Keratinocyte (primary cell): ENCODE data around the gene CHCHD10. TPM values are rescaled to one million over a fixed set of nuclear protein-coding genes. Genes with fewer than 3 reads are reported as not detected.

Source experiments
- DNase-seq: peaks from one replicate; pipeline ENCODE4 v3.0.0-alpha.2; 2011; ENCODE audit warnings: low read depth, missing footprints, low spot score
- FAIRE-seq: peaks from 2 replicates; lab custom pipeline; 2011; peaks lifted over from hg19 to GRCh38; lab: Jason Lieb, UNC
- H2AFZ ChIP-seq: 2 replicates; pipeline ENCODE4 v1.6.0; 2012; ENCODE audit warnings: low read length, control low read depth, inconsistent platforms; ENCODE audit not compliant: control insufficient read depth
- H3K27ac ChIP-seq: 2 replicates; pipeline ENCODE4 v1.5.1; 2011; ENCODE audit warnings: low read length; ENCODE audit not compliant: control insufficient read depth, insufficient read depth
- H3K27me3 ChIP-seq: 3 replicates; pipeline ENCODE4 v1.6.0; 2011; ENCODE audit warnings: low read length; ENCODE audit not compliant: control insufficient read depth, insufficient read depth; ENCODE audit errors: extremely low read depth
- H3K36me3 ChIP-seq, 2 experiments: 2 replicates in 1 of 2; 3 replicates in 1 of 2; pipeline ENCODE4 v1.5.1; 2011; ENCODE audit warnings: low read length in 2 of 2, mild to moderate bottlenecking in 1 of 2; ENCODE audit not compliant: control insufficient read depth in 2 of 2, insufficient read depth in 2 of 2; ENCODE audit errors: extremely low read depth in 1 of 2
- H3K4me1 ChIP-seq: 3 replicates; pipeline ENCODE4 v1.5.1; 2011; ENCODE audit warnings: low read length; ENCODE audit not compliant: control insufficient read depth, insufficient read depth; ENCODE audit errors: extremely low read depth
- H3K4me2 ChIP-seq: 3 replicates; pipeline ENCODE4 v1.6.0; 2011; ENCODE audit warnings: low read depth, low read length; ENCODE audit not compliant: control insufficient read depth, insufficient read depth; ENCODE audit errors: extremely low read depth
- H3K4me3 ChIP-seq, 3 experiments: fragments of 200-600 bp in 1 of 3; sonication (generic) in 1 of 3; 2 replicates in 2 of 3; 3 replicates in 1 of 3; pipeline ENCODE4 v1.5.1; 2011 to 2016; ENCODE audit warnings: low read length in 3 of 3, mild to moderate bottlenecking in 3 of 3, control low read depth in 2 of 3, inconsistent platforms in 1 of 3, low read depth in 1 of 3, mixed read lengths in 1 of 3, mixed run types in 1 of 3, moderate library complexity in 1 of 3; ENCODE audit not compliant: control insufficient read depth in 2 of 3, insufficient read depth in 2 of 3; ENCODE audit errors: extremely low read depth in 1 of 3
- H3K79me2 ChIP-seq: 2 replicates; pipeline ENCODE4 v1.6.0; 2012; ENCODE audit warnings: low read length; ENCODE audit not compliant: control insufficient read depth, insufficient read depth
- H3K9ac ChIP-seq: 3 replicates; pipeline ENCODE4 v1.6.0; 2011; ENCODE audit warnings: low read length; ENCODE audit not compliant: control insufficient read depth, insufficient read depth; ENCODE audit errors: extremely low read depth
- H3K9me1 ChIP-seq: 3 replicates; pipeline ENCODE4 v1.6.0; 2011; ENCODE audit warnings: low read length; ENCODE audit not compliant: control insufficient read depth, insufficient read depth; ENCODE audit errors: extremely low read depth
- H3K9me3 ChIP-seq: 2 replicates; pipeline ENCODE4 v1.5.1; 2012; ENCODE audit warnings: low read depth, low read length; ENCODE audit not compliant: control insufficient read depth
- H4K20me1 ChIP-seq: 3 replicates; pipeline ENCODE4 v1.6.0; 2011; ENCODE audit warnings: low read length; ENCODE audit not compliant: control insufficient read depth, insufficient read depth; ENCODE audit errors: extremely low read depth
- CTCF ChIP-seq, 3 experiments: IDR thresholded peaks in 1 of 3; conservative IDR thresholded peaks in 1 of 3; optimal IDR thresholded peaks in 1 of 3; 2 replicates in 2 of 3; 3 replicates in 1 of 3; pipeline versions ENCODE3 to v1.5.1; 2011; ENCODE audit warnings: low read length in 3 of 3, mild to moderate bottlenecking in 3 of 3, moderate library complexity in 2 of 3, control low read depth in 1 of 3, inconsistent platforms in 1 of 3; ENCODE audit not compliant: insufficient read depth in 2 of 3; ENCODE audit errors: extremely low read depth in 1 of 3
- EZH2 ChIP-seq: IDR thresholded peaks from one replicate; pipeline ENCODE4 v1.6.1; 2012; ENCODE audit warnings: inconsistent platforms, mild to moderate bottlenecking, low read length, moderate library complexity
- dilution Hi-C: fragments of 300-500 bp; cut with MboI; formaldehyde crosslinking; loops from one replicate; pipeline ENCODE4 v1.7.0; 2020; ENCODE audit warnings: low sequenced_read_pairs; ENCODE audit not compliant: extremely low pct_ligation_motif_present
- polyA plus RNA-seq, 5 experiments: library from polyadenylated mRNA; depleted of rRNA in 3 of 5; stranded (reverse) in 3 of 5; stranded (forward) in 1 of 5; unstranded in 1 of 5; fragments of >200 nt; gene quantifications; 1 replicate in 1 of 5; 2 replicates in 3 of 5; 3 replicates in 1 of 5; pipeline versions ENCODE4 v1.2.1 to v1.2.3, GENCODE V29; 2011 to 2012; ENCODE audit warnings: missing spikeins in 2 of 5, low read depth in 1 of 5, low replicate concordance in 1 of 5

The CHCHD10 gene
- polyA plus RNA-seq, 1 donor (not counting 4 experiments of a cell fraction or from before 2014, with no cell fraction given): 10.4 TPM

DNA sequence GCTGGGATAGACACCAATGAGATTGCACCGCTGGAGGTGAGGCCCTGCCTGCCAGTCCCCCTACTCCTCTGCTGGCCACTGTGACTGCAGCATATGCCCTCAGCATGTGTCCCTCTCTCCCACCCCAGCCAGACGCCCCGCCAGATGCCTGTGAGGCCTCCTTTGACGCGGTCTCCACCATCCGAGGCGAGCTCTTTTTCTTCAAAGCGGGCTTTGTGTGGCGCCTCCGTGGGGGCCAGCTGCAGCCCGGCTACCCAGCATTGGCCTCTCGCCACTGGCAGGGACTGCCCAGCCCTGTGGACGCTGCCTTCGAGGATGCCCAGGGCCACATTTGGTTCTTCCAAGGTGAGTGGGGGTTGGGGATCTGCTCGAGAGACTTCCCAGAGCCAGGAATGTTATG lies 13.3 kb upstream of the CHCHD10 start:
- TF ChIP-seq EZH2: no peak
- TF ChIP-seq CTCF (optimal IDR thresholded peaks at IDR 0.05 in 1 of 3, IDR thresholded peaks at IDR 0.05 in 1 of 3, conservative IDR thresholded peaks at IDR 0.05 in 1 of 3; ENCODE audit: extremely low read depth in 1 of 3, insufficient read depth in 2 of 3, low read length in 3 of 3): no peak
- no peak overlapping the region for H3K4me3 ChIP-seq
- H3K27me3 ChIP-seq: no peaks in the 10 kb centered on the region
- peaks cover 16% of the 10 kb centered on the region for H3K4me1 ChIP-seq
- FAIRE-seq (no peak), DNase-seq (no peak)
- no peaks in the 10 kb centered on the region for H3K9me1 ChIP-seq
- no peaks in the 10 kb centered on the region for H4K20me1 ChIP-seq
- H3K4me2 ChIP-seq: peak overlapping the region; percentile 37
- dilution Hi-C loops: no loop called here
- no peaks in the 10 kb centered on the region for H3K36me3 ChIP-seq
- peak overlapping the region; percentile 6 for H3K27ac ChIP-seq
- H3K79me2 ChIP-seq: no peaks in the 10 kb centered on the region
- no peak overlapping the region for H3K9ac ChIP-seq
- H2AFZ ChIP-seq: peak overlapping the region; percentile 87
- H3K9me3 ChIP-seq: no peaks in the 10 kb centered on the region

DNA sequence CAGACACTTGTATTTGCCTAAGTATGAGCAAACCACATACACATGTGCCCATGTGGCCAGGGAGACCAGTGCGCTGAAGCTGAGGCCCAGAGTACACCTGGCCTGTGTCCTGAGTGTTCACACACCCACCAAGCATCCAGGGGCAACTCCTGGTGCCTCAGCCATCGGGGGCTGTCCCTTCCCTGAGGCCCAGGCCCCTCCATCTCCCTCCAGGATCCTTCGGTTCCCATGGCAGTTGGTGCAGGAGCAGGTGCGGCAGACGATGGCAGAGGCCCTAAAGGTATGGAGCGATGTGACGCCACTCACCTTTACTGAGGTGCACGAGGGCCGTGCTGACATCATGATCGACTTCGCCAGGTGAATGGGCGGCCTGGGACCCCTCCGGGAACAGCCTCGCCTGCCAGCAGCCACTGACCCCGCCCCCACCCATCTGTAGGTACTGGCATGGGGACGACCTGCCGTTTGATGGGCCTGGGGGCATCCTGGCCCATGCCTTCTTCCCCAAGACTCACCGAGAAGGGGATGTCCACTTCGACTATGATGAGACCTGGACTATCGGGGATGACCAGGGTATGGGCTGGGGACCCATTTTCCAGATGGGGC lies 12.5 kb upstream of the CHCHD10 start:
- H3K9ac ChIP-seq: no peak overlapping the region
- DNase-seq: no peak
- no peaks in the 10 kb centered on the region for H4K20me1 ChIP-seq
- H3K79me2 ChIP-seq: no peaks in the 10 kb centered on the region
- no peak overlapping the region for H3K4me2 ChIP-seq
- no peak overlapping the region for H2AFZ ChIP-seq
- no peaks in the 10 kb centered on the region for H3K9me1 ChIP-seq
- no peak overlapping the region for H3K4me3 ChIP-seq
- no peaks in the 10 kb centered on the region for H3K9me3 ChIP-seq
- peaks cover 15% of the 10 kb centered on the region for H3K4me1 ChIP-seq
- FAIRE-seq: no peak
- no peaks in the 10 kb centered on the region for H3K27me3 ChIP-seq
- H3K27ac ChIP-seq: no peak overlapping the region
- H3K36me3 ChIP-seq: no peaks in the 10 kb centered on the region
- dilution Hi-C loops: no loop called here
- TF ChIP-seq CTCF (optimal IDR thresholded peaks at IDR 0.05 in 1 of 3, IDR thresholded peaks at IDR 0.05 in 1 of 3, conservative IDR thresholded peaks at IDR 0.05 in 1 of 3; ENCODE audit: extremely low read depth in 1 of 3, insufficient read depth in 2 of 3, low read length in 3 of 3) (no peak), EZH2 (no peak)
